OCI-LY3 (cell line): ENCODE results near the gene TTC28.

ENCODE experiments used
- EZH2phosphoT487 ChIP-seq: fragments of 200-600 bp; shearing (Covaris generic); IDR thresholded peaks from 2 replicates; pipeline ENCODE4 v1.6.1; 2018; ENCODE audit warnings: antibody characterized with exemption, mixed run types, low read depth
- TF ChIP-seq, protein P1 (sequence below): fragments of 200-600, 300-600 bp; sonication (generic); IDR thresholded peaks from 2 replicates; pipeline ENCODE4 v1.5.1; 2014; ENCODE audit warnings: antibody characterized with exemption, low read length, low read depth

- TF ChIP-seq, protein P1, sequence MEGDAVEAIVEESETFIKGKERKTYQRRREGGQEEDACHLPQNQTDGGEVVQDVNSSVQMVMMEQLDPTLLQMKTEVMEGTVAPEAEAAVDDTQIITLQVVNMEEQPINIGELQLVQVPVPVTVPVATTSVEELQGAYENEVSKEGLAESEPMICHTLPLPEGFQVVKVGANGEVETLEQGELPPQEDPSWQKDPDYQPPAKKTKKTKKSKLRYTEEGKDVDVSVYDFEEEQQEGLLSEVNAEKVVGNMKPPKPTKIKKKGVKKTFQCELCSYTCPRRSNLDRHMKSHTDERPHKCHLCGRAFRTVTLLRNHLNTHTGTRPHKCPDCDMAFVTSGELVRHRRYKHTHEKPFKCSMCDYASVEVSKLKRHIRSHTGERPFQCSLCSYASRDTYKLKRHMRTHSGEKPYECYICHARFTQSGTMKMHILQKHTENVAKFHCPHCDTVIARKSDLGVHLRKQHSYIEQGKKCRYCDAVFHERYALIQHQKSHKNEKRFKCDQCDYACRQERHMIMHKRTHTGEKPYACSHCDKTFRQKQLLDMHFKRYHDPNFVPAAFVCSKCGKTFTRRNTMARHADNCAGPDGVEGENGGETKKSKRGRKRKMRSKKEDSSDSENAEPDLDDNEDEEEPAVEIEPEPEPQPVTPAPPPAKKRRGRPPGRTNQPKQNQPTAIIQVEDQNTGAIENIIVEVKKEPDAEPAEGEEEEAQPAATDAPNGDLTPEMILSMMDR: no peak
- no peak for TF ChIP-seq EZH2phosphoT487
These were observed 684.9 kb downstream of the TTC28 start for GRCh38 chr22:27994481-27995331.
